ENCODE results near the gene DDC.

DDC gene

GRCh38 chr7:50480797-50481196 lies 84.4 kb downstream of the DDC start:
- Histone ChIP-seq H3K9ac (ENCODE audit: low read depth, low read length) (no peak overlapping the region), H3K9me3 (ENCODE audit: control insufficient read depth, insufficient read depth, low read length) (no peaks in the 10 kb centered on the region), H3K36me3 (ENCODE audit: insufficient read depth, low read length) (no peaks in the 10 kb centered on the region), H3K4me1 (ENCODE audit: insufficient read depth, low read length) (no peaks in the 10 kb centered on the region)

- Histone ChIP-seq H3K9ac (ENCODE audit: low read depth, low read length) (no peak overlapping the region), H3K36me3 (ENCODE audit: insufficient read depth, low read length) (no peaks in the 10 kb centered on the region), H3K4me1 (ENCODE audit: insufficient read depth, low read length) (peaks cover 4% of the 10 kb centered on the region; the same call in 1 of the 2 replicates), H3K9me3 (ENCODE audit: control insufficient read depth, insufficient read depth, low read length) (no peaks in the 10 kb centered on the region)
These were observed 85.3 kb downstream of the DDC start for GRCh38 chr7:50479743-50480517.

GRCh38 chr7:50477640-50478039 lies 87.6 kb downstream of the DDC start:
- no peak overlapping the region for H3K9ac ChIP-seq (ENCODE audit: low read depth, low read length)
- no peaks in the 10 kb centered on the region for H3K9me3 ChIP-seq (ENCODE audit: control insufficient read depth, insufficient read depth, low read length)
- no peaks in the 10 kb centered on the region for H3K36me3 ChIP-seq (ENCODE audit: insufficient read depth, low read length)
- peaks cover 4% of the 10 kb centered on the region; the same call in 1 of the 2 replicates for H3K4me1 ChIP-seq (ENCODE audit: insufficient read depth, low read length)

GRCh38 chr7:50476953-50477625 lies 88.1 kb downstream of the DDC start:
- H3K36me3 ChIP-seq (ENCODE audit: insufficient read depth, low read length) = no peaks in the 10 kb centered on the region
- H3K9ac ChIP-seq (ENCODE audit: low read depth, low read length) = no peak overlapping the region
- H3K9me3 ChIP-seq (ENCODE audit: control insufficient read depth, insufficient read depth, low read length) = no peaks in the 10 kb centered on the region
- peaks cover 4% of the 10 kb centered on the region; the same call in 1 of the 2 replicates for H3K4me1 ChIP-seq (ENCODE audit: insufficient read depth, low read length)

GRCh38 chr7:50475340-50475739 lies 89.9 kb downstream of the DDC start:
- H3K9ac ChIP-seq (ENCODE audit: low read depth, low read length) = no peak overlapping the region
- H3K9me3 ChIP-seq (ENCODE audit: control insufficient read depth, insufficient read depth, low read length) = no peaks in the 10 kb centered on the region
- peaks cover 4% of the 10 kb centered on the region; the same call in 1 of the 2 replicates for H3K4me1 ChIP-seq (ENCODE audit: insufficient read depth, low read length)
- H3K36me3 ChIP-seq (ENCODE audit: insufficient read depth, low read length) = no peaks in the 10 kb centered on the region

DNA sequence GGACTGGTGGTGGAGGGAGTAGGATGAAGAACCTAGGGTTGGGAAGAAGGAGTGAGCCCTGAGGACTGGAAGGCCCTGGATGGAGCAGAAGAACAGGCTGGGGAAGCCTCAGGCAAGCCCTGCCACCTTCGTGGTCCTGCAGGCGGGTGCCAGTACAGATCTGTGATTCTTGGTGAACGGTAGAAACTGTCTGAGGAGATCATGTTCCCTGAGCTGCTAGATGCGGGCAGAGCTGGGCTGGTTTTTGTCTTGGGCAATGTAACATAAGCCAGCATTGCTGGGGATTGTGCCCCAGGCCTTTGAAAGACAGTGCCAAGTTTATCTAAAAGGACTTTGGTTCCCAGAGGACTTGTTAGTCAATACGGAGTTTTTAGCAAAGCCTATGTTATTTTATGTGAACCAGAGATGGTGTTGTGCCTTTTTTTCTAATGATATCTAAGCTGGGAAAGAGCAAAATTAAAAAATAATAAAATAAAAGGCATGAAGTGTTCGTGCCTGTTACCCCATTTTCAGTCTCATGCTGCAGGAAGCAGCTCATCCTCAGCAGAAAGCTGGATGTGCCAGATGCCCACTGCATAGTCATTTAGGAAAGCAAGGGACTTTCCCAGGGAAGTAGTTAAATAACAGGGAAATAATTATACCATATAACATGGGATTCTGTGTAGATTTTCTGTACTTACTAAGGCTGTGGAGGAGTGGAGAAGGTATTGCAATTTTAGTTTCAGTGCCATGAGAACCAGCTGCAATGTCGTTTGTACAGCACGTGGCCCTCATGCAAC lies 90.6 kb downstream of the DDC start:
- Histone ChIP-seq H3K36me3 (ENCODE audit: insufficient read depth, low read length) (no peaks in the 10 kb centered on the region), H3K9me3 (ENCODE audit: control insufficient read depth, insufficient read depth, low read length) (no peaks in the 10 kb centered on the region), H3K9ac (ENCODE audit: low read depth, low read length) (no peak overlapping the region), H3K4me1 (ENCODE audit: insufficient read depth, low read length) (peaks cover 4% of the 10 kb centered on the region; the same call in 1 of the 2 replicates)

GRCh38 chr7:50473531-50473930 lies 91.7 kb downstream of the DDC start:
- Histone ChIP-seq H3K9ac (ENCODE audit: low read depth, low read length) (no peak overlapping the region), H3K9me3 (ENCODE audit: control insufficient read depth, insufficient read depth, low read length) (no peaks in the 10 kb centered on the region), H3K4me1 (ENCODE audit: insufficient read depth, low read length) (peaks cover 4% of the 10 kb centered on the region; the same call in 1 of the 2 replicates)

GRCh38 chr7:50472427-50472826 lies 92.8 kb downstream of the DDC start:
- Histone ChIP-seq H3K9me3 (ENCODE audit: control insufficient read depth, insufficient read depth, low read length) (no peaks in the 10 kb centered on the region), H3K9ac (ENCODE audit: low read depth, low read length) (no peak overlapping the region), H3K4me1 (ENCODE audit: insufficient read depth, low read length) (peaks cover 4% of the 10 kb centered on the region; the same call in 1 of the 2 replicates)

More at GRCh38 chr7:50473531-50473930, 91.7 kb downstream of the DDC start:
- H3K36me3 ChIP-seq (ENCODE audit: insufficient read depth, low read length) = no peaks in the 10 kb centered on the region

GRCh38 chr7:50471970-50472369 lies 93.2 kb downstream of the DDC start:
- Histone ChIP-seq H3K36me3 (ENCODE audit: insufficient read depth, low read length) (no peaks in the 10 kb centered on the region), H3K9ac (ENCODE audit: low read depth, low read length) (no peak overlapping the region), H3K9me3 (ENCODE audit: control insufficient read depth, insufficient read depth, low read length) (no peaks in the 10 kb centered on the region), H3K4me1 (ENCODE audit: insufficient read depth, low read length) (peaks cover 4% of the 10 kb centered on the region; the same call in 1 of the 2 replicates)

More at GRCh38 chr7:50472427-50472826, 92.8 kb downstream of the DDC start:
- H3K36me3 ChIP-seq (ENCODE audit: insufficient read depth, low read length) = no peaks in the 10 kb centered on the region

DNA sequence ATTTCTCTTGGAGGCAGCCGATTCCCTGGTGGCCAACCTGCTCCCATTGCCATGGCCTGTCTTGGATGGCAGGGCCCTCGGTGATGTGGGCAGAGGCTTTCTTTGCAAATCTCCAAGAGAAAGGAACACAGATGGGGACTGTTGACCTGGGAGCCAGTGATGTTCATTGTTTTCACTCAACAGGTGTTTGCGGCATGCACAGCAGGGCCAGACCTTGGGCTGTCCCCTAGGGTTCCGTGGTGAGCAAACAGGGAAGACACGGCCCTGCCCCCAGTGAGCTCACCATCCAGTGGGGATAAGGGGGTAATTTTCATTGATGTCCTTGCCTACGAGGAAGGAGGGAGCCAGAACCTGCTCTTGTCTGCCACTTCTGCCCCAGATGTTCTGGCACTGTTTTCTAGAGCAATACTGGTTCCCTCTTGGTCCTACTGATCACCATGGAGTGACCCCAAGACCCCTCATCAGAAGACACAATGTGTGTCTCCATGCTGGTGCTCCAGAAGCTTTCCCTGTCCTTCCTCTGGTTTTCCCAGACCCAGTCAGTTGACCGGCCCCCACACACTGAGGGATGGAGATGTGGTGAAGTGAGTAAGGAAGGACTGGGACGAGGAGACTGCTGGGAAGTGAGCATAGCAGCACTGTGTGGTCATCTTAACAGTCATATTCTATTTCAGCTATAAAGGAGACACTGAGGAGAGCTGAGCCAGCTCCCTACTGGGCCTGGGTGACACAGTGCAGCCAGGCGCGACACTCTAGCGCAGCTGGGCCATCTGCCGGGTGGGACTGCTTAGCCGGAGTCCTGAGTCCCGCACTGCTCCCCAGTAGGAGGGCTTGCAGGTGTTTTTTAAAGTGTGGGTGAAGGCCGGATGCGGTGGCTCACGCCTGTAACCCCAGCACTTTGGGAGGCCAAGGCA lies 94.7 kb downstream of the DDC start:
- Histone ChIP-seq H3K9me3 (ENCODE audit: control insufficient read depth, insufficient read depth, low read length) (no peaks in the 10 kb centered on the region), H3K4me1 (ENCODE audit: insufficient read depth, low read length) (peaks cover 4% of the 10 kb centered on the region; the same call in 1 of the 2 replicates), H3K9ac (ENCODE audit: low read depth, low read length) (no peak overlapping the region), H3K36me3 (ENCODE audit: insufficient read depth, low read length) (no peaks in the 10 kb centered on the region)

DNA sequence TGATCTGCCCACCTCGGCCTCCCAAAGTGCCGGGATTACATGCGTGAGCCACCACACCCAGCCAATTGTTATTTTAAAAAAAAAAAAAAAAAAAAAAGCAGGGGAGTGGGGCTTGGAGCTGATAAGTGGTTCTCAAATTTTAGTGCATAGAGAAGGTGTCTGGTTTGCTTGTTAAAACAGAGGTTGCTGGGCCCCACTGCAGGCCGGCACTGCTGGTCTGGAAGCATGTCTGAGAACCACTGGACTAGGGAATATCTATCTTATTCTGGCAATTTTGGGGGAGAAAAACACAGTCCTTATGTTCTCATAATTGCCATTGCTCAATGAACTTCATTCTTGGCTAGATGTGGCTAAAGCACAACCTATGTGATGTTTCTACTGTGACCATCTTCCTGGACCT lies 96.0 kb downstream of the DDC start:
- Histone ChIP-seq H3K9ac (ENCODE audit: low read depth, low read length) (no peak overlapping the region), H3K4me1 (ENCODE audit: insufficient read depth, low read length) (no peaks in the 10 kb centered on the region), H3K9me3 (ENCODE audit: control insufficient read depth, insufficient read depth, low read length) (no peaks in the 10 kb centered on the region), H3K36me3 (ENCODE audit: insufficient read depth, low read length) (no peaks in the 10 kb centered on the region)

- Histone ChIP-seq H3K9ac (ENCODE audit: low read depth, low read length) (no peak overlapping the region), H3K9me3 (ENCODE audit: control insufficient read depth, insufficient read depth, low read length) (no peaks in the 10 kb centered on the region), H3K36me3 (ENCODE audit: insufficient read depth, low read length) (no peaks in the 10 kb centered on the region), H3K4me1 (ENCODE audit: insufficient read depth, low read length) (no peaks in the 10 kb centered on the region)
These were observed 97.2 kb downstream of the DDC start for GRCh38 chr7:50467817-50468610.

All from ES-I3 (cell line).